Measurements from ENCODE around the gene PLXDC2. TPM values are rescaled to one million over a fixed set of nuclear protein-coding genes. Genes with fewer than 3 reads are reported as not detected.

PLXDC2 gene
- total RNA-seq, 1 donor, result 38.0 TPM

DNA sequence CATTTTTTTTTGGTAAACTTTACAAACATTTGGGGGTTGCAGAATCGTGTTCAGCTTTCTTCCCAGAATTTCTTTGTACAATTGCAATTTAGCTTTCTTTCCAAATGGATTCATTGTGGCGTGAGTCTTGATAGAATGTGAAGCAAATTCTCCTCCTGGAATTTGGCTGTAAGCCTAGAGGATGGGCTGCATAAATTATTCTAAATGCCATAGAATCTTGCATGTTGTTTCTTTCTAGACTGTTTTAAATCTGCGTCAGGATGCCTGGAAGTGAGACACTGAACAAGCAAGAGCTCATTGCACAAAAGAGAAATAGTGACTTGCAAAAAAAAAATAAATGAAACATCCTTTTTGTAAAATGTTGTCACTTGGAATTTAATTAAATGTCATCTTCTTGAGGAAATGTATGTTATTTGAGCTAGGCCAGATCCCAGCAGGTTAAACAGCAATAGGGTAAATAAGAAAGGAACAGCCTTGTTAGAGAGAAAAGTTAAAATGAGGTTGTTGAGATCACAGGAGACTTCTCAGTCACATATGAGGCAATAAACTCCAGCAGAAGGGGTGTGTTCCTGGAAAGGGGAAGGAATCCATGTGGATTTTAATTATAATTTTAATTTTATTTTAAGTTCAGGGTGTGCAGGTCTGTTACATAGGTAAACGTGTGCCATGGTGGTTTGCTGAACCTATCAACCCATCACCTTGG, 483.0 kb downstream of the PLXDC2 start:
- no peak for DNase-seq (ENCODE audit: low read depth in 2 of 3, low spot score in 2 of 3)

DNA sequence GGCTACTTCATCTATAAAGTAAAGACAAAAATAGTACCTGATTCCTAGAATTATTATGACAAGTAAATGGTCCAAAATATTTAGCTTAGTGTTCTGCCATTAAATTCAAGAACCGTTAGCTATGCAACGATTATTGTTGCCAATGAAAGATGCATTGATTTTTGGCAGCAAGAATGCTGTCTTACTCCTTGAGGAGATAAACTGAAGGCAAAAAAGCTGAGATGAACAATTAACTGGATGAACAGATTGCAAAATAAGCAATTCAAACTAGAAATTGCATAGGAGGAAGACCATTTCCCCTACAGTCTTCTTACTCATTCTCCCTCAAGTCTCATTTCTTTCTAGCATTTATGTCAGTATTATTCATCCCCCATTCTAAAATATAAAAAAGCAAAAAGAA, 484.5 kb downstream of the PLXDC2 start:
- no peak for DNase-seq (ENCODE audit: low read depth in 2 of 3, low spot score in 2 of 3)

DNA sequence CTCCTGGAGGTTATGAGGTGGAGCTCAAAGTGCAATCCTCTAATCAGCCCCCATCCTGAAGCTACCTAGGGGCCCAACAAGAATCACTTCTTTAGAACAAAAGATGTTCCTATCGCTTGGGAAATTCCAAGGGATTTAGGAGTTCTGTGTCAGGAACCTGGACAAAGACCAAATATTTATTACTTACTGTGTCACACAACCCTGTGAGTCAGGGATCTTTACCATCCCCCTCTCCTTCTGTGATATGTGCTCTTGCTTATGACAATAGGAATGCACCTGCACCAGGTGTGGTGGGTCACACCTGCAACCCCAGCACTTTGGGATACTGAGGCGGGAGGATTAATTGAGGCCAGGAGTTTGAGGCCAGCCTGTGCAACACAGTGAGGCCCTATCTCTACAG, 485.8 kb downstream of the PLXDC2 start:
- no peak for DNase-seq (ENCODE audit: low read depth in 2 of 3, low spot score in 2 of 3)

DNA sequence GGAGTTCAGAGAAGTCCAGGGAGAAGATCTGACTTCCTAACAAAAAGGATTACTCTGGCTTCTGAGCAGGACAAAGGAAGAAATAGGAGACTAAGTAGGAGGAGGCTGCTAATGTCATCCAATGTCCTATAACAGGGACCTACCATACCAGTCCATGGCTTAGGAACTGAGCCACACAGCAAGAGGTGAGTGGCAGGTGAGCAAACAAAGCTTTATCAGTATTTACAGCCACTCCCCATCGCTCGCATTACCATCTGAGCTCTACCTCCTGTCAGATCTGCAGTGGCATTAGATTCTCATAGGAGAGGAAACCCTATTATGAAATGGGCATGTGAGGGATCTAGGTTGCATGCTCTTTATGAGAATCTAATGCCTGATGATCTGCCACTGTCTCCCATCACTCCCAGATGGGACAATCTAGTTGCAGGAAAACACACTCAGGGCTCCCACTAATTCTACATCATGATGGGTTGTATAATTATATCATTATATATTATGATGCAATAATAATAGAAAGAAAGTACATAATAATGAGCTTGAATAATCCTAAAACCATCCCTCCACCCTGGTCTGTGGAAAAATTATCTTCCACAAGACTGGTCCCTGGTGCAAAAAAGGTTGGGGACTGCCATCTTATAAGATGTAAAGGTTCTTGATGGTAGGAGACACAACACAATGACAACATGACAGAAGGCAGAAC, 487.4 kb downstream of the PLXDC2 start:
- no peak for DNase-seq (ENCODE audit: low read depth in 2 of 3, low spot score in 2 of 3)

DNA sequence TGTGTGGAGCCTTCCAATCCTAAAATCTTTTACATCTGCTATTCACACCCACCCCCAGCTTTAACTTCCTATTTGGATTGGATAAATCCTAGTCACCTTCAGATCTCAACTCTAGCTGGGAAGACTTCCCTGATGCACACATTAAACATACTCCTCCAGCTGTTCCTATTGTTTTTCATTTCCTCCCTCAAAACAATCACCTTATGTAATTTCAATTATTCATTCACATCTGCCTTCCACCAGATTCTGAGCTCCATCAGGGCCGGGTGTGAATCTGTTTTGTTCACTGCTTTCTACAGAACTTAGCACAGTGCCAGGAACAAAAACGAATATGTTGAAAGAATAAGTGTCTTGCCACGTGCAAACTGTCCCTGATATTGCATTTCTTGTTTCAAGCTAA, 497.4 kb downstream of the PLXDC2 start:
- no peak for DNase-seq (ENCODE audit: low read depth in 2 of 3, low spot score in 2 of 3)

DNA sequence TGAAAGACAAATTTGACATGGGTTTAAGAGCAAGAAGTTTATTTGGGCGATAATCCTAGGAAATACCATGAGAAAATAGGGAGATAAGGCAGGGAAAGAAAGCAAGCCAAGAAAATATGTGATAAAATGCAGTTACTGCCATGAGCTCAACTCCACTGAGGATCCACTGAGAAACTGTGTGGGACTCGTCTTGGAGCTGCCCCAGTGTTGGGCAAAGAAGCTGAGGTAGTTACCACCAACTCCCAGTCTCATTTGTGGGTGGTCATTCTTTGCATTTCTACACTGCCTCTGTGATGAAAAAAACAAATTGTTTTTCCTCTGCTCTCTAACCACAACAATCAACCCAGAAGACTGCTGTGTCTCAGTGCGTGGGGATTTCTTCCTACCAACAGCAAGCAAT, 498.2 kb downstream of the PLXDC2 start:
- no peak for DNase-seq (ENCODE audit: low read depth in 2 of 3, low spot score in 2 of 3)

DNA sequence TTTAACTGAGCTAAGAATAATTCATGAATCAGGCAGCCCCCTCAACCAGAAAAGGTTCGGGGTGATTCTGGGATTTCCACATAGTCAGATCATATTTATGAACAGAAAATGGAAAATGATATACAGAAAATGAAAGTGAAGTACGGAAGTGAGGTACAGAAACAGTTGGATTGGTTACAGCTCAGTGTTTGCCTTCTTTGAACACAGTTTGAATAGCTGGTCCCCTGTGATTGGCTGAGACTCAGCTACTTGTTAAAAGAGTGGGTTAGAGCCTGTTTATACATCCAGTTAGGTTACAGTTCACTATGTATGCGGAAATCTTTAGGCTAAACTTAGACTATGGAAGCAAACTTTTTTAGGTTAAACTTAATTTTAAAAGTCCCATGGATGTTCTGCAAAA, 511.7 kb downstream of the PLXDC2 start:
- DNase-seq (ENCODE audit: low read depth in 2 of 3, low spot score in 2 of 3), result no peak

DNA sequence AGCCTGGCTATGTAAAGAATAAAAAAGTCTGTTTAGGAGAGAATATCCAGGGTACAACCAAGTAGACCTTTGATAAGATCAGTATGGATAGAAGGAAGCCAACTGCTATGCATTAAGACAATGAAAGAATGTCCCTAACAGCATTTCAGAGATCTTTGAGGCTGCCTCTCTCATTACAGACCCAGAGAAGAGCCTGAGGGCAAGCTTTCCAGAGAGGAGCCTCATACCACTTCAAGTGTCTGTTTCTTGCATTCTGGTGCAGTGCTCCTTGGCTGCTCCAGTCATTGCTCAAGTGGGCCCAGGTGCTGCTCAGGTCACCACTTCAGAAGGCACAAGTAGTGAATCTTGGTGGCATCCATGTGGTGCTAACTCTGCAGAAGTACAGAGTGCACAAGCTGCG, 514.0 kb downstream of the PLXDC2 start:
- DNase-seq (ENCODE audit: low read depth in 2 of 3, low spot score in 2 of 3), result no peak

DNA sequence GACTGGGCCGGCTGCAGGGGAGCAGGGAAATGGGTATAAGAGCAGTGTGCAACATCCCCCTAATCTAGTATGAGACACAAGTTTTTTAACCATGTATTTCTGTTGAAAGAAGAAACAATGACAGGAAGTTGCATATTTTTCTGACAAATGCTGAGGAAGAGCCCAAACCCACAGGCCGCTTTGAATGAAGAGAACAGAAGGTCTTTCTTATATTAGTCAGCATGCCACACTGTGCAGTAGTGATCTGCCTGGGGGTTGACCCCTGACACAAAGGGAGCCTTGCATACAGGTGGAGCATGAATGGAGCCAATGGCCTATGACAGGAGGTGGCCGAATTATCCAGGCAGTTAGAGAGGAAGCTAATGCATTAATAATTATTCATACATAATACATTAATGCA, 518.3 kb downstream of the PLXDC2 start:
- no peak for DNase-seq (ENCODE audit: low read depth in 2 of 3, low spot score in 2 of 3)

Small RNA genes within 50 kb of the gene (small RNA-seq; reads per million reads assigned to genes)
- gene RNU6-1212P, result not detected

Data from hematopoietic multipotent progenitor cell (in vitro differentiated cells).